Measurements from ENCODE around the gene SLC41A3. TPM values are rescaled to one million over a fixed set of nuclear protein-coding genes. Genes with fewer than 3 reads are reported as not detected.

SLC41A3 gene
- total RNA-seq, 2 donors from 2014 or later, result 32.2 to 131 TPM

- TF ChIP-seq CTCF (IDR thresholded peaks at IDR 0.05), result no peak
- TF ChIP-seq POLR2AphosphoS5 (IDR thresholded peaks at IDR 0.05), result no peak
- no peak for TF ChIP-seq POLR2A (IDR thresholded peaks at IDR 0.05)
- H3K36me3 ChIP-seq, result no peaks in the 10 kb centered on the region
- H3K27ac ChIP-seq, result no peak overlapping the region
- H3K27me3 ChIP-seq (replicated peaks; ENCODE audit: insufficient read depth), result no peaks in the 10 kb centered on the region
- 95% methylated on average over 10 of the region's 10 CpGs for WGBS
- no peaks in the 10 kb centered on the region for H3K9me3 ChIP-seq
- no peak overlapping the region for H3K4me3 ChIP-seq
- intact Hi-C loops (cut with DNase I), result no loop called here
- H3K4me1 ChIP-seq (replicated peaks), result no peaks in the 10 kb centered on the region
- DNase-seq (ENCODE audit: low spot score), result no peak
Measured at GRCh38 chr3:126127452-126127851, 43.5 kb upstream of the SLC41A3 start.

GRCh38 chr3:126126811-126127431, 43.0 kb upstream of the SLC41A3 start:
- Histone ChIP-seq H3K27ac (no peak overlapping the region), H3K4me3 (no peak overlapping the region), H3K9me3 (no peaks in the 10 kb centered on the region), H3K27me3 (replicated peaks; ENCODE audit: insufficient read depth) (no peaks in the 10 kb centered on the region), H3K36me3 (no peaks in the 10 kb centered on the region), H3K4me1 (replicated peaks) (no peaks in the 10 kb centered on the region)
- DNase-seq (ENCODE audit: low spot score), result no peak
- WGBS, result 87% methylated on average over 10 of the region's 10 CpGs
- intact Hi-C loops (cut with DNase I), result no loop called here
- TF ChIP-seq CTCF (IDR thresholded peaks at IDR 0.05) (no peak), POLR2A (IDR thresholded peaks at IDR 0.05) (no peak), POLR2AphosphoS5 (IDR thresholded peaks at IDR 0.05) (no peak)

- no peaks in the 10 kb centered on the region for H3K36me3 ChIP-seq
- no peak overlapping the region for H3K4me3 ChIP-seq
- H3K4me1 ChIP-seq (replicated peaks), result no peaks in the 10 kb centered on the region
- H3K27ac ChIP-seq, result no peak overlapping the region
- DNase-seq (ENCODE audit: low spot score), result no peak
- WGBS, result 84% methylated on average over 9 of the region's 12 CpGs
- H3K9me3 ChIP-seq, result no peaks in the 10 kb centered on the region
- H3K27me3 ChIP-seq (replicated peaks; ENCODE audit: insufficient read depth), result no peaks in the 10 kb centered on the region
- TF ChIP-seq CTCF (IDR thresholded peaks at IDR 0.05) (no peak), POLR2A (IDR thresholded peaks at IDR 0.05) (no peak), POLR2AphosphoS5 (IDR thresholded peaks at IDR 0.05) (no peak)
- intact Hi-C loops (cut with DNase I), result no loop called here
Measured at GRCh38 chr3:126126286-126126685, 42.4 kb upstream of the SLC41A3 start.

- H3K4me3 ChIP-seq, result no peak overlapping the region
- no peaks in the 10 kb centered on the region for H3K4me1 ChIP-seq (replicated peaks)
- H3K27me3 ChIP-seq (replicated peaks; ENCODE audit: insufficient read depth), result no peaks in the 10 kb centered on the region
- H3K27ac ChIP-seq, result no peak overlapping the region
- TF ChIP-seq CTCF (IDR thresholded peaks at IDR 0.05) (no peak), POLR2AphosphoS5 (IDR thresholded peaks at IDR 0.05) (no peak), POLR2A (IDR thresholded peaks at IDR 0.05) (no peak)
- intact Hi-C loops (cut with DNase I), result no loop called here
- 82% methylated on average over 2 of the region's 2 CpGs for WGBS
- H3K9me3 ChIP-seq, result no peaks in the 10 kb centered on the region
- H3K36me3 ChIP-seq, result no peaks in the 10 kb centered on the region
- DNase-seq (ENCODE audit: low spot score), result no peak
Measured at GRCh38 chr3:126125781-126126251, 41.9 kb upstream of the SLC41A3 start.

- no peak for TF ChIP-seq CTCF (IDR thresholded peaks at IDR 0.05)
- TF ChIP-seq POLR2AphosphoS5 (IDR thresholded peaks at IDR 0.05), result no peak
- no peak for TF ChIP-seq POLR2A (IDR thresholded peaks at IDR 0.05)
- H3K4me3 ChIP-seq, result no peak overlapping the region
- no peaks in the 10 kb centered on the region for H3K36me3 ChIP-seq
- DNase-seq (ENCODE audit: low spot score), result no peak
- no peak overlapping the region for H3K27ac ChIP-seq
- no peaks in the 10 kb centered on the region for H3K4me1 ChIP-seq (replicated peaks)
- H3K27me3 ChIP-seq (replicated peaks; ENCODE audit: insufficient read depth), result no peaks in the 10 kb centered on the region
- intact Hi-C loops (cut with DNase I), result no loop called here
- WGBS, result 94% methylated on average over 5 of the region's 5 CpGs
- H3K9me3 ChIP-seq, result no peaks in the 10 kb centered on the region
Measured at GRCh38 chr3:126125341-126125740, 41.4 kb upstream of the SLC41A3 start.
